ENCODE results near the gene PPP1R12A. TPM values are rescaled to one million over a fixed set of nuclear protein-coding genes. Genes with fewer than 3 reads are reported as not detected.
"Not testable (repeated sequence)": the region's sequence is repeated elsewhere in the genome, so short reads cannot be mapped to it uniquely, and the experiment has no call there.

Gene PPP1R12A
- total RNA-seq, 2 donors from 2014 or later: 68.7 to 86.9 TPM

- H3K27ac ChIP-seq: no peak overlapping the region
- no peaks in the 10 kb centered on the region for H3K27me3 ChIP-seq (replicated peaks; ENCODE audit: insufficient read depth)
- no peaks in the 10 kb centered on the region for H3K4me1 ChIP-seq (replicated peaks)
- TF ChIP-seq CTCF (IDR thresholded peaks at IDR 0.05) (no peak), POLR2A (IDR thresholded peaks at IDR 0.05) (no peak), POLR2AphosphoS5 (IDR thresholded peaks at IDR 0.05) (no peak)
- 22% methylated on average over 3 of the region's 3 CpGs for WGBS
- H3K9me3 ChIP-seq: no peaks in the 10 kb centered on the region
- no peak overlapping the region for H3K4me3 ChIP-seq
- no peak for DNase-seq (ENCODE audit: low spot score)
- intact Hi-C loops (cut with DNase I): no loop called here
- H3K36me3 ChIP-seq: no peaks in the 10 kb centered on the region
Measured at GRCh38 chr12:79818856-79819255, 116.0 kb downstream of the PPP1R12A start.

- WGBS: 97% methylated on average over 10 of the region's 10 CpGs
- H3K36me3 ChIP-seq; H3K27ac ChIP-seq; intact Hi-C loops (cut with DNase I); H3K4me1 ChIP-seq (replicated peaks); H3K27me3 ChIP-seq (replicated peaks; ENCODE audit: insufficient read depth); H3K4me3 ChIP-seq; H3K9me3 ChIP-seq; DNase-seq (ENCODE audit: low spot score): not testable (repeated sequence)
Measured at GRCh38 chr12:79784366-79785065, 150.4 kb downstream of the PPP1R12A start.

GRCh38 chr12:79782172-79782900, 152.6 kb downstream of the PPP1R12A start:
- H3K9me3 ChIP-seq: no peaks in the 10 kb centered on the region
- DNase-seq (ENCODE audit: low spot score): no peak
- no peaks in the 10 kb centered on the region for H3K4me1 ChIP-seq (replicated peaks)
- no peaks in the 10 kb centered on the region for H3K27me3 ChIP-seq (replicated peaks; ENCODE audit: insufficient read depth)
- TF ChIP-seq CTCF (IDR thresholded peaks at IDR 0.05) (no peak), POLR2A (IDR thresholded peaks at IDR 0.05) (no peak), POLR2AphosphoS5 (IDR thresholded peaks at IDR 0.05) (no peak)
- no peaks in the 10 kb centered on the region for H3K36me3 ChIP-seq
- intact Hi-C loops (cut with DNase I): no loop called here
- no peak overlapping the region for H3K27ac ChIP-seq
- H3K4me3 ChIP-seq: no peak overlapping the region

- Histone ChIP-seq H3K36me3 (no peaks in the 10 kb centered on the region), H3K4me3 (no peak overlapping the region), H3K27ac (no peak overlapping the region), H3K4me1 (replicated peaks) (no peaks in the 10 kb centered on the region), H3K9me3 (no peaks in the 10 kb centered on the region), H3K27me3 (replicated peaks; ENCODE audit: insufficient read depth) (no peaks in the 10 kb centered on the region)
- 60% methylated on average over 3 of the region's 3 CpGs for WGBS
- intact Hi-C loops (cut with DNase I): no loop called here
- DNase-seq (ENCODE audit: low spot score): no peak
- no peak for TF ChIP-seq POLR2AphosphoS5 (IDR thresholded peaks at IDR 0.05)
- no peak for TF ChIP-seq POLR2A (IDR thresholded peaks at IDR 0.05)
- TF ChIP-seq CTCF (IDR thresholded peaks at IDR 0.05): no peak
Measured at GRCh38 chr12:79778802-79779448, 156.0 kb downstream of the PPP1R12A start.

GRCh38 chr12:79776111-79776510, 158.8 kb downstream of the PPP1R12A start:
- Histone ChIP-seq H3K9me3 (no peaks in the 10 kb centered on the region), H3K4me3 (no peak overlapping the region), H3K27me3 (replicated peaks; ENCODE audit: insufficient read depth) (no peaks in the 10 kb centered on the region), H3K4me1 (replicated peaks) (no peaks in the 10 kb centered on the region), H3K27ac (no peak overlapping the region), H3K36me3 (no peaks in the 10 kb centered on the region)
- no peak for DNase-seq (ENCODE audit: low spot score)
- intact Hi-C loops (cut with DNase I): no loop called here
- 43% methylated on average over 1 of the region's 1 CpG for WGBS
- TF ChIP-seq CTCF (IDR thresholded peaks at IDR 0.05) (no peak), POLR2AphosphoS5 (IDR thresholded peaks at IDR 0.05) (no peak), POLR2A (IDR thresholded peaks at IDR 0.05) (no peak)

All from prostate gland (tissue), 2 donors.